Epidermal melanocyte (primary cell): Measurements from ENCODE around the gene NLGN1.

ENCODE experiments used
- DNase-seq: peaks from one replicate; pipeline ENCODE4 v3.0.0; 2011; ENCODE audit warnings: low spot score; ENCODE audit not compliant: insufficient read length

Gene NLGN1

GRCh38 chr3:174268061-174268460 lies 870.5 kb downstream of the NLGN1 start:
- no peak for DNase-seq

- no peak for DNase-seq
Observed at GRCh38 chr3:174268586-174268985, 871.0 kb downstream of the NLGN1 start.

- DNase-seq = no peak
Observed at GRCh38 chr3:174270841-174271240, 873.3 kb downstream of the NLGN1 start.

- DNase-seq = no peak
Observed at GRCh38 chr3:174275336-174275735, 877.8 kb downstream of the NLGN1 start.

- DNase-seq = no peak
Observed at GRCh38 chr3:174276826-174277225, 879.3 kb downstream of the NLGN1 start.

GRCh38 chr3:174278094-174278493 lies 880.5 kb downstream of the NLGN1 start:
- DNase-seq = no peak

GRCh38 chr3:174280186-174280585 lies 882.6 kb downstream of the NLGN1 start:
- no peak for DNase-seq

GRCh38 chr3:174285242-174285864 lies 887.8 kb downstream of the NLGN1 start:
- DNase-seq = no peak

GRCh38 chr3:174287705-174288104 lies 890.2 kb downstream of the NLGN1 start:
- no peak for DNase-seq

- no peak for DNase-seq
Observed at GRCh38 chr3:174294616-174295015, 897.1 kb downstream of the NLGN1 start.

- no peak for DNase-seq
Observed at GRCh38 chr3:174295306-174296092, 898.0 kb downstream of the NLGN1 start.

GRCh38 chr3:174302746-174303315 lies 905.3 kb downstream of the NLGN1 start:
- DNase-seq = no peak

- DNase-seq = no peak
Observed at GRCh38 chr3:174303907-174304560, 906.5 kb downstream of the NLGN1 start.

- no peak for DNase-seq
Observed at GRCh38 chr3:174308736-174309135, 911.2 kb downstream of the NLGN1 start.

GRCh38 chr3:174310475-174310983 lies 913.0 kb downstream of the NLGN1 start:
- no peak for DNase-seq

- DNase-seq = no peak
Observed at GRCh38 chr3:174315225-174315624, 917.7 kb downstream of the NLGN1 start.

- no peak for DNase-seq
Observed at GRCh38 chr3:174317005-174317404, 919.5 kb downstream of the NLGN1 start.

GRCh38 chr3:174318181-174318580 lies 920.6 kb downstream of the NLGN1 start:
- no peak for DNase-seq

- no peak for DNase-seq
Observed at GRCh38 chr3:174321548-174321947, 924.0 kb downstream of the NLGN1 start.

GRCh38 chr3:174322789-174323188 lies 925.2 kb downstream of the NLGN1 start:
- DNase-seq = no peak

GRCh38 chr3:174325171-174325570 lies 927.6 kb downstream of the NLGN1 start:
- no peak for DNase-seq
